GM10847 (cell line): ENCODE results near the gene POFUT2.

Experiments
- POLR2A ChIP-seq: IDR thresholded peaks from 2 replicates; pipeline ENCODE4 v1.6.1; 2011; ENCODE audit not compliant: insufficient read length; ENCODE audit errors: extremely low read depth

POFUT2 gene

DNA sequence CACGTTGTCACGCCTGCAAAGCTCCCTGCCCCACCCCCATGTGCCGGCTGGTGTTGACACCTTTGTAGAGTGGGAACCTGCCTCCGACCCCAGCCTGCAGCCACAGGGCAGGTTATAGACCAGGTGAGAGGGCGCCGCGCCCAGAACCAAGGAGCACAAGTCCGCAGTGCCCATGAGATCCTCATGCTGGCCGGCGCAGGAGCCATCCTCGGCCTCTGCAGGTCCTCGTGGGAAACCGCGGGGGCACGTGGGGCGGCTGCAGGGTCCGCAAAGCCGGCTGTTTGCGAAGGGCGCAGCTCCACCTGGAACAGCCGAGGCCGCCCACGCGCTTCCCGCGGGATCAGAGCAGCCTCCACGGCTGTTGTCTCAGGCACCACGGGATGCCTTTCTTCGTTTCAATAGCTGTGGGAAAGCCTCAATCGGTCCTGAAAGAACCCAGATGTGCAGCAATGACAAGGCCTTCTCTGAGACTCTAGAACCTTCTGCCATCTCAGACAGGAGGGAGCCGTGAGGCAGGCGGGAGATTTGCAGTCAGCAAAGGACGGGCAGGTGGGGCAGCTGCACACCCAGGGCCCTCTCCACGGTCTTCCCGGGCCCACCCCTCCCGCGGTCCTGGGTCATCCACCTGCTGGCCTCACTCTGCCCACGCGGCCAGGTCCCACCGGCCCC is 29.9 kb downstream of the POFUT2 start:
- TF ChIP-seq POLR2A: no peak

DNA sequence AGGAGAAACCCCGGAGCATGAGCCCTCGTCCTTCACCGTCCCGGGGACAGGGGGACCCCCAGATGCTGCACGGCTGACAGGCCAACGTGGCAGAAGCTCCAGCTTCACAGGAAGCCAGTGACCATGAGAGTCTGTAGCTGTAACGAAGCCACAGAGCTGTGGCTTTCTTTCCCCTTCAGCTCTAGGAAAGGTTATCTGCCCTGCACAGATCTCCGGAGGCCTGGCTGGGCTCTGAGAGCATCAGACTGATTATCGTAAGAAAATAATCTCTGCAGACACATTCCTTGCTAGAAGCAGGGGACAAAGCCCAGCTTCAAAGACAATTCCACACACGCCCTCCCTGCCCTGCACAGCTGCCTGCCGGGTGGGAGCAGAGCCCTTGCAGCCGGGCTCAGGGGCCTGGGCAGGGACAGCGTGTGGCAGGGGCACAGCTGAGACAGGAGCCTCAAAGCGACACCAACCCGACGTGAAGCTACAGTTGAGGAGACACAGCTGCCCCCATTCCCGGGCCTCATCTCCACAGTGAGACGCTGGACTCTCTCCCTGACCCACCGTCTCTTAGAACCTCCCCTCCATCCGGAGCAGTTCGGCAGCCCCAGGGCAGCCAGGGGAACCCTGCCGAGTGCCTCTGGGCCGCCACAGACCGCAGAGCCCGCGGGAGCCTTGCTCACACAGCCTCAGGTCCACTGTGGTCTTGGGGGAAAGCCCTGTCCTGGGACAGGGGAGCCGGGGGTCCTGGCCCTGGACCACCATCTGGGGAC is 30.6 kb downstream of the POFUT2 start:
- no peak for TF ChIP-seq POLR2A

DNA sequence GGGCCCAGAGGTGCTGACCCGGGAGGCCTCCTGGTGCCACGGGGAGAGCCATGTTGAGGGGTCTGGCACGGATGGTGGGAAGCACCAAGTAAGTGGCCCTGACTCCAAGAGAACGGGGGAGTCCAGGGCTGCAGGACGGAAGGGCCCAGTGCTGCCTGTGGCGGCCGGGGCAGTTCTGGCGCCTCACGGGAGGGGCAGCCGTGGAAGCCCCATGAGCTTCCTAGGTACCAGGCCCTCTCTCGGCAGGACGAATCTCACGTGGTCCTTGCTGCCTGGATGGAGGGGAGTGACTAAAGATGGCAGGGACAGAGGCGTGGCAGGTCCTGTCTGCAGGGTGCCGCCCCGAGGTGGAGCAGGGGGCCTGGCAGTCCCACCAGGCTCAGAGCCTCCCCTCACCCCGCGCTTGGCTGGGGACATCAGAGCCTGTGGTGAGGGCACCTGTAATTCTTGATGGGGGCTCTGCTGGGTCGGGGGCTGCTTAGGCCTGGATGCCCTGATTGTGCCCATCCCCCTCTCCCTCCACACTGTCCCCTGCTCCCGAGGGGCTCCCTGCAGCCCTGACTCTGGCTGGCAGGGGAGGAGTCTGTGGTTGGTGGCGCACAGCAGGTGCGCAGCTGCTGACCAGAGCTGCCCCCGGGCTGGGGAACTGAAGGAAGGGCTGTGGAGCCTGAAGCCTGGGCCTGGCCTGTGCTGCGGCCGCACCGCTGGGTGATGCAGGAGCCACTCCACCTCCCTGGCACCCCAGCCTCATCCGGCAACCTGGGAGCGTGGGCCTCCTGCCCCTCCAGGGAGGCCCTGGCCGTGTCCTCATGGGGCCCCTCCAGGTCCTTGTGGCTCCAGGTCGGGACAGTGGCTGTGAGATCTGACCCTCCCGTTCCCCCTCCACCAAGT is 31.4 kb downstream of the POFUT2 start:
- no peak for TF ChIP-seq POLR2A

DNA sequence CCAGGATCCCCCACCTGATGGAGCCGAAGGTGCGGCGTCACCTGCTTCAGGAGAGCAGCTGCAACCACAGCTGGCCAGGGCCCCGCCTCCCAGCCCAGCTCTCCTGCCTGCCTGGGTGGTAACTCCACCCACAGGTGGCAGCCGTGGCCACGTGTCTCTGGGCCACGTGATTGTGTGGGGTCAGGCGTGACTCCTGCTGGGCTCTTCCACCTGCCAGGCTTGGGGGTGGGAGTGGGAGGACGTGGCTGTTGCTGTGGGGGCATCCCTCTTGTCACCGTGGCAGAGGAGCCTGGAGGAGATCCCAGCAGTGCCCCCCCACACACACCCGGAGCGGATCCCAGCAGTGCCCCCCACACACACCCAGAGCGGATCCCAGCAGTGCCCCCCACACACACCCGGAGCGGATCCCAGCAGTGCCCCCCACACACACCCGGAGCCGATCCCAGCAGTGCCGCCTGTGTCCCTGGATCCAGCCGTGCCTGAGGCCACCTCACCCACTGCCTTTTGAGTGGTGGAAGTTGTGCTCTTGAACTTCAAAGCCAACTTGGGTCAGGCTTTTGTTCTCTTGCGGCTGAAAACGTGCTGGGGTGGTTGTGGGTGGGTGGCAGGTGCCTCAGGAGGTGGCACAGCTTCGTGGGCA is 32.2 kb downstream of the POFUT2 start:
- no peak for TF ChIP-seq POLR2A

DNA sequence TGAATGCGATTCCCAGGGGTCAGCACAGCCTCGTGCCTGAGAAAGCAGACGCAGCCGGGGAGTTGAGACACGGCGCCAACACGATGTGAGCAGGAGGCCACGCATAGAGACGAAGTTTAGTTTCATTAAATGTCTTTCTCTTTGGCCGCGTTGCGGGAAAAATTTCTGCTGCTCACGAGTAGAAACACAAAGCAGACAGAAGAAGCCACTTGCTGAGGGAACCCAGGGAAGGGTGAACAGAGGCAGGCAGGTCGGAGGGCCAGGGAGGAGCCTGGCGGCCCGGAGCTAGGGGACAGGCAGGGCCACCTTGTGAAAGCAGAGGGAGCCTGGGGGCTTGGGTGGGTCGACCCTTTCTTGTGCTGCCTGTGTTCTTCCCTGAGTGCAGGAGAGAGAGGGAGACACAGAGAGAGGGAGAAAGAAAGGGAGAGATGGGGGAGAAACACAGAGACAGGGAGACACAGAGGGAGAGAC is 33.2 kb downstream of the POFUT2 start:
- no peak for TF ChIP-seq POLR2A

DNA sequence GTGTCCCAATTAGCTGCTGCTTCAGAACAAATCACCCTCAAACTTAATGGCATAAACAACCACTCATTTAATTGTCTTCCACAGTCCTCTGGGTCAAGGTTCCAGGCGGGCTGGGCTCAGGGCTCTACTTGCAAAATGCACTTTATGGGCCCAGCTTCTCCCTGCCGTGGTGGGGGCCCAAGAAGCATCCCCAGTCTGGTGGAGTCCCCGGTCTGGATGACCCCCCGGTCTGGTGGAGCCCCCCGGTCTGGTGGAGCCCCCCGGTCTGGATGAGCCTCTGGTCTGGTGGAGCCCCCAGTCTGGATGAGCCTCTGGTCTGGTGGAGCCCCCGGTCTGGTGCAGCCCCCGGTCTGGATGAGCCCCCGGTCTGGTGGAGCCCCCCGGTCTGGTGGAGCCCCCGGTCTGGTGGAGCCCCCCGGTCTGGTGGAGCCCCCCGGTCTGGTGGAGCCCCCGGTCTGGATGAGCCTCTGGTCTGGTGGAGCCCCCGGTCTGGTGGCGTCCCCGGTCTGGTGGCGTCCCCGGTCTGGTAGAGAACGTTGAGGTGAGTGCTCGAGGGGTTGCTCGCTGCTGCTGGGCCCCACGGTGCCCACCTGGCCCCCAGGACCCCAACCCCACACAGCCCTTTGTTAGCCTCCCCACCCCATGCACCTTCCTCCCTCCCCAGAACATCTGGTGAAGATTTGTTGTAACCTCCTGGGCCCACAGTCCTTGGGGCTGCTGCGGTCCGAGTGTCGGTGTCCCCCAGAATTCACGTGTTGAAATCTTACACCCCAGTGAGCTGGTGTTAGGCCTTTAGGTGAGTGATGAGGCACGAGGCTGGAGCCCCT is 33.8 kb downstream of the POFUT2 start:
- no peak for TF ChIP-seq POLR2A

DNA sequence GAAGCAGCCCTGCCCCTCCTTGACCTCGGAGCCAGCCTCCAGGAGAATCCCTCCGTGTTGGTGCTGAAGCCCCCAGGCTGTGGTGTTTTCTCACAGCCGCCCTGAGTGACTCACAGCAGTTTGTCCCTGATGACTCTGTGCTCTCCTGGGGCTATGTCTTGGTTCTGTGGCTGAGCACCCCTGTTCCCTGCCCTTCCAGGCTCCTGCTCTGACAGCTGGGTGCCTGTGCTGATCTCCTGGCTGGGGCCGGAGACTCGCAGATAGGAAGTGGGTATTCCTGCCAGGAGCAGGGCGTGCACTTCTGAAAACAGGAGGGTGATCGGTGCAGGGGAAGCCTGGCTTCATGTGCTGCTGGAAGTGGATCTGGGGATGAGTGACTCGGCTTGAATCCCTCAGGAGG is 34.5 kb downstream of the POFUT2 start:
- TF ChIP-seq POLR2A: no peak

DNA sequence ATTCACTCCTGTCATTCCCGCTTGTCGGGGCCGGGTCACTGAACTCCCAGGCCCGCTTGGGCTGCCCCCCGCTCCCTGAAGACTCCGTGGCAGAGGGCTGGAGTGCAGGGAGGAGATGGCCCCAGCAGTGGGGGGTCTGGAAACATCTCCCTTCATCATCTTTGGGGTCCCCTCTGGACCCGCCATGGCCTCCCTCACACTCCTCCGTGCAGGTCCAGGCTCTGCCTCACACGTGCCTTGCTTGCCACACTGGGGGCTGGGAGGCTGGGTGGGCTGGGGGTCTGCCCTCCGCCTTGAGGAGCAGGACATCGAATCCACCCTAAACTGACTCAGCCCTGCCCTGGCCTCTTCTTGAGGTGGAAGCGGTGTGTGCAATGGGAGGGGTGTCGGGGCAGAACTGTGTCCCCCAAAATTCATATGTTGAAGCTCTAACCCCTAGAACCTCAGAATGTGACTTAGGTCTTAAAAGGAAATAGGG is 35.2 kb downstream of the POFUT2 start:
- TF ChIP-seq POLR2A: no peak

DNA sequence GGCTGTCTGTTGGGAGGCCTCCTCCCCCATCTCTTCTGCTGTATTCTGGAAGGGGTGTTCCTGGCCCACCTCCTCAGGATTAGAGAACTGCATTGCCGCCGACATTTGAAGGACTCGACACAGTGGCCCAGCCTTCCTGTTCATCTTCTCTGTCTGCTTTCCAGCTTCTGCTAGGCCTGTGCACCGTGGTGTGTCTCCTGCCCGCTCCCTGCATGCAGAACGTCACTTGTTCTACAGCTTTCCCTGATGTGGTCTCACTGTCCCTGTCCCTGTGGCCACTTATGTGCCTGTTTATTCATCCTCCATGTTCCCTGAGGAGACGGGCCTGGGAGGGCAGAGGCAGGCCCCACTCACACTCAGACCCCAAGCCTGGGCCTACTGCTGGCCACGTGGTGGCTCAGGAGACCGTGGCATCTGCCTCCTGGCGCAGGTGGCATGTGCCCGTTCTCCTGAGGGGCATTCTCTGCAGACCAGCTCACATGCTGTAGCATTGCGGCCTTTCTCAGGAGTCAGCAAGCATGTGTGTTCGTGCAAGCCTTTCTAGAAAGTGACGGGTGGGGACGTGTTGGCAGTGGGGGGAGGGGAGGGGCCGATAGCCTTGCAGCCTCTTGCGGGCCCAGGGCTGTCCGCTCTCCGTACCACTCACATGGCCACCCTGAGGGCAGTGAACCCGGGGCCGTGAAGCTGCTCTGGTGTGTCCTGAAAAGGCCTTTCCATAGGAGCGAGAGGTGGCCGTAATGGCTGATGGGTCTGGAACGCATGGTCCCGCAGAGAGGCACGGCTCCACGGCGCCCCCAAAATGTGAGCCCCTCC is 35.9 kb downstream of the POFUT2 start:
- TF ChIP-seq POLR2A: no peak

DNA sequence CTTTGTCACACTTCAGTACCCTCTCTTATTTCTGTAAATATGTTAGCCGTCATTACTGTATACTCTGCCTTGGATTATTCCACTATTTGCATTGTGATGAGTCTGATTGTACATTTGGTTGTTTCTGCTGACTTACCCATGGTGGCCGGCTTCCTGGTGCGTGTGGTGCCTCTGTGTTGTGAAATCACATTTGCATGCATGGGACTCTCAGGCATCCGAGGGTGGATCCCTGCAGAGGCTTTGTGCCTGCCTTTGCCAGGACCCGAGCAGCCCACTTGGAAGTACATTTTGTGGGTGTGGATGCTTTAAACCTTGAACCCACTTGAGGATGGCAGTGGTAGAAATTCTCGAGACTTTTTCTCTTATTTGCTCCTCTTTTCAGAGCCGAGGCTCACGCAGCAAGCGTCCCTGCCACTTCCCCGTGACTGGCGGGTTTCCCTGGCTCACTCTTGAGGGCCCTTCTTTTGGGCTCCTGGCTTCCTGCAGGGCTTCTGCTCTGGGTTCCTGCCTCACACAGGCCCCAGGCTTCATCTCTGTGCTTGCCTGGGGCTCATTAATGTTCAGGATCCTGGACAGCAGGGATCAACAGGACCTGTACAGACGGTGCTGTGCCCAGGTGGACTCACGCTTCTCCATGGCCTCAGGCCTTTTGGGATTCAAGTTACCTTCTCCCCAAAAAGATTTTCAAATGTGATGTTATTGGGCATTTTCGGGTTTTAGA is 36.6 kb downstream of the POFUT2 start:
- TF ChIP-seq POLR2A: no peak

DNA sequence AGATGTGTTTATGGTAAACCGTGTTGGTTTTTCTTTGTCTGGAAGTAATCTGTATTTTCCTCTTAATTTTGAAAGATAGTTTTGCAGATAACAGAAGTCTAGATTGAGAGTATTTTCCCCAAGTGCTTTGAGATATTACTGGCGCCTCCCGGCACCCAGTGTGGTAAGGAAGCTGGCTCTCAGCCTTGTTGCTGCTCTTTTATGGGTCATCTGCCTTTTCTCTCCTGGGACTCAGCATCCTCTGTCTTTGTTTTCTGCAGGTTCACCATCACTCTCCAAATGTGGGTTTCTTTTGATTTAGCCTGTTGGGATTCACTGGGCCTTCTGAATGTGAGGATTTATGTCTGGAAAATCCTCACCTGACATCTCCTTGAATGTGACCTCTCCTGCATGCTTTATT is 37.4 kb downstream of the POFUT2 start:
- TF ChIP-seq POLR2A: no peak

DNA sequence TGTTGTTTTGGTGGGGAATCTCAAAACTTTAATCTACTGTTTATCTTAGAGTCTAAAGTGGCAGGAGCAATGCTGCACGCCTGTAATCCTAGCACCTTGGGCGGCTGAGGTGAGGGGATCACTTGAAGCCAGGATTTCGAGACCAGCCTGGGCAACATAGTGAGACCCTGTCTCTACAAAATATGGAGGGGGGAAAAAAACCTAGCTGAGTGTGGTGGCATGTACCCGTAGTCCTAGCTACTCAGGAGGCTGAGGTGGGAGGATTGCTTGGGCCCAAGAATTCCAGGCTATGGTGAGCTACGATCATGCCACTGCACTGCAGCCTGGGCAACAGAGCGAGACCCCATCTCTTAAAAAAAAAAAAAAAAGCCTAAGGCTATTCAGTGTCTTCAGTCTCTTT is 38.1 kb downstream of the POFUT2 start:
- no peak for TF ChIP-seq POLR2A

DNA sequence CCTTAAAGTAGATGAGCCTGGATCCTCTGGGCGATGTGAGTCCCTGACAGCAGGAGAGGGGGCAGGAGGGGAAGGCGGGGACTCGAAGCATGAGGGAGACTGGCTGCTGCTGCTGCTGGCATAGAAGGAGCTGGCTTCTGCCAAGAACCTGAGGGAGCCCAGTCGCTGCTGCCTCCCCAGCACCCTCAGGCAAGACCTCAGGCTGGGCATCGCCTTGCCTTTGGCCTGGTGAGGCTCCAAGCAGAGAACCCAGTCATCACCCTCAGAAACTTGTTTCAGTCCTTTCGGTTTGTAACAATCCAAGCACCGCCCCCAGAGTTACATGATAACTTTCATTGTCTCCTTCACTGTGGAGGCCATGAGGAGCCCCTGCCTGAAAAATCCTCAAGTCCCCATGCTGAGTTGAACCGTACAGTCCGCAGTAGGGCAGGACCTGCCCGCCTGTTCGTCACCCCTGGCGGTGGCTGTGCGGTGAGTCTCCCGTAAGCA is 38.8 kb downstream of the POFUT2 start:
- no peak for TF ChIP-seq POLR2A

DNA sequence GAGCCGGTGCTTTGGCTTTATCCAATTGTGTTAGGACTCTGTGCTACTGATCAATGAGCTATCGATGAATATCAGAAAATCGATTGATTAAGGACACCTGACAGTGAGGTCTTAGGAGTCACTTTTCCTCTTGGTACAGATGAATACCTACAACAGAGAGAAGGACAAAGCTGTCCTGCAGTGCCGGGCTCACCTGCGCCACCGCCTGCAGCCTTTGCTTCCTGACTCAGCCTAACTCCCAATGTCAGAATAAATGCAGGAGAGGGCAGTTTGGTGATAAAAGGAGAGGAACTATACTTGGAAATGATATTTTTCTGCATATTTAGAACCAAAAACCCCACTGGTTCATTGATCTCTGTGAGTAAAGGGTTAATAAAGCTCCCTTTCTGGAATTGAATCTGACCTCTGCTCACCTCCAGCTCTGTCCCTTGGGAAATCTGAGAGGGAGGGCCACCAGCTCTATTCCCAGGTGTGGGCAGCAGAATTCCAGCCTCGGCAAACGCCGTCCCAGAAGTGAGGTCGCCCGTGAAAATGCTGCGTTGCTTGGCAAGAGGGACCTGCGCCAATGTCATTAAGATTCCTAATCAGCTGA is 39.3 kb downstream of the POFUT2 start:
- TF ChIP-seq POLR2A: no peak
